HG02973 (cell line): Measurements from ENCODE around the gene MTMR10.

Experiments
- ATAC-seq: cut with Tn5 transposase; IDR thresholded peaks from one replicate; pipeline ENCODE4 v1.9.1; 2021; ENCODE audit warnings: moderate library complexity; ENCODE audit not compliant: unreplicated experiment

Gene MTMR10

DNA sequence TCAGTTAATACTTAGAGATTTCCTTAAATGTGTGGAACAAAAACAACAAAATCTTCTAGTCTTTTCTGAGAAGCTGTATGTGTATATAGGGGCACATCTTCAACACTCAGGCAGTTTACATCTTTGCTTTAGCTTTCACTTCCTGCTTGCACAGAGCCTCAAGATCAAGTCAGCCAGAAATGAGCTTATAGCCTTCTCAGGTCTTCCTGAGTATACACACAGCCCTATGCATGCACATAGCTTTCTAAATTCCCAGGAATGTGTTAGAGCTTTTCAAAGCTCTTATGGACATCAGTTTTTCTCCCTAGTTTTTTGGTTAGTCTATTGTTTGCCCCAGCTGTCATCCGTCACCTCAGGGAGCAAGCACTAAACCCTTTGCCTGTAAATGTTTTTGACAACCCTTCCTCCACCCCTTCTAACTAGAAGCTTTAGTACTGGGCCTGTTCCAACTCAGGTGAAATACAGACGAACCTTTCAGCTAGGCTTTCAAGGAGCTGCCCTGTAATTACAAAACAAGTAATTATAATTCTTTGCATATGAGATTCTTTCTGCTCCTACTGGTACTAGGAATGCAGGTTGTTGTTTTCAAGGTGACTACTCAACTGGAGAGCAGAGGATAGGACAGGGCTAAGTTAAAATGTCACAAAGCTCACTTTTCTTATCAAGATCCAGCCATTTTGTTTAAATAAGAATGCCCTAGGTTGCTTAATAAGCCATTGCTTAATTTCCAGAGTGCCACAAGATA is 22.6 kb upstream of the MTMR10 start:
- ATAC-seq: peak; percentile 58

DNA sequence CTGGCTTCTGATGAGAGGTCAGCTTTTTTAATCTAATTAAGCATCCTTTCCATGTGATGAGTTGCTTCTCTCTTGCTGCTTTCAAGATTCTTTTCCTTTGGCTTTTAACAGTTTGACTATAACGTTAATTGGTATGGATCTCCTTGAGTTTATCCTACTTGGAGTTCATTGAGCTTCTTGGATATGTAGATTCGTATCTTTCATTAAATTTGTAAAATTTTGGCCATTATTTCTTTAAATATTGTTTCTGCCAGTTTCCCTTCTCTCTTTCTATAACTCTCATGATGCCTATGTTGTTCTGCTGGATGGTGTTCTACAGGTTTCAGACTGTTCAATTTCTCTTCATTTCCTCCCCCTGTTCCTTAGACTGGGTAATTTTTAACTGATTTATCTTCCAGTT is 21.0 kb upstream of the MTMR10 start:
- ATAC-seq: no peak

DNA sequence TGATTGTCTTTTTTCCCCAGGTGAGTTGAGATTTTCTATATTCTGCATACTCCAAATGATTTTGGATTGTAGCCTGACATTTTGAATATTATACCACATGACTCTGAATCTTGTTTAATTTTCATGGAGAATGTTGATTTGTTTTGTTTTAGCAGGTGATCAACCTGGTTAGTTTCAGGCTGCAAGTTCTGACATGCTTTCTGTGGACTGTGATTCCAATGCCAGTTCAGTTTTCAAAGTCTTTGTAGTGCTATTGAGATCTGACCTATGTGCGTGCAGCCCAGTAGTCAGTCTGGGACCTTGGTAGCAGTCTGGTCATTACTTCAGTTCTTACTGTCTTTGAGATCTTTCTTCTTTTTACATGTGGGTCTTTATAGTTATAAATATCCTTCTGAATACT is 18.6 kb upstream of the MTMR10 start:
- ATAC-seq: no peak

DNA sequence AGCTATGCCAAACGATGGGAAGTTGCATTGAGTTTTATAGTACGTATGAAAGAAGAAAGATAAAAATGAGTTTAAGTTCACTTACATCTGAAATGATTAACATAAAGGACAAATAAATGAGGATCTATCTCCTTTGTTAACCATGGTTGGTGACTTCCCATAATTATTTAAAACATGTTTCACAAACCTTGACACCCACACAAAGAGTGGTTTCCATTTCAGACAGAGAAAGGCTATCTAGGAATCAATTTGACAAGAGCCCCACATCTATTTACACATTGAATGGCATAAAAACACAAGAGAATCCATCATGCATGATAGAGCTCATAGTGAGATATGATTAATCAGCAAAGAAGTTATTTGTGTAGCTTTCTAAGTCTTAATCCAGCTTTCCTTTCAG is 14.2 kb upstream of the MTMR10 start:
- ATAC-seq: no peak

DNA sequence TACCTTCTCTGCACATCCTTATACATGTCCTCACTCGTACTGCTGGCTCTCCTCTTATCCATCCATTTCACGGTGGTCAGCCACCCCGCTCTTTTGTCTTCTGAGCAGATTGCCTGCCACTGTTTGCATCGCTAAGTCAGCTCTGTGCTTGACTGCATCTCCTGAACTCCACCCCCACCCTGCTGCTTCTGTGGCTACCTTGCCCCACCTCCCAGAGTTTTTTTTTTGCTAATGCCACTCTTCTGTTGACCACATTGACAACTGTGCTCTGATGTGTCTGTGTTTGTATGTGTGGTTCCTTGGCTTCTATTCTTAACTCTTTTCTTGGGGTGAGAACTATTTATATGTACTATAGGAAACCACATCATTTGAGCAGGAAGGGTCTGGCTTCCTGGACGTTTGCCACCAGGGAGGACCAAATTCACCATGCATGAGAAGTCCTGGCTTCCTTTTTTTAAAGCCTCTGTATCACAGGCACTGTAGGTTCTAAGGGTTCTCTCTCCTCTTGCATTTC is 12.8 kb upstream of the MTMR10 start:
- ATAC-seq: peak; percentile 81

DNA sequence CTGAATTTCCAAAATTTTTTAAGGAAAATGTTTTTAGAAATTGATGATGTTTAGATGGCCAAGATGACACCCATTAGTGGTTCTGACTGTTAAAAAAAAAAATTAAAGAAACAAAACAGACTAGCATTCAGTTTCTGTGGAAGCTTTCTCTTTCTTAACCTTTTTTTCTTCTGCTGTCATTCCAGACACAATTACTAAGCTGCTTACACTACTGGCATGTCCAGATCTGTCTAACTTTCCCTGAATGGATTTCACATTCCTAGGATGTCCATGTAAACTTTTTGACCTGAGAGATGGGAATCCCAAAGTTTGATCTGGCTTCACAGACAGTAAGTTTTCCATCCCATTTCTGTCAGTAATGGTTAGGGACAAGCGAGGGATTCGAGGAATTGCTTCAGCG is 10.3 kb upstream of the MTMR10 start:
- ATAC-seq: no peak

DNA sequence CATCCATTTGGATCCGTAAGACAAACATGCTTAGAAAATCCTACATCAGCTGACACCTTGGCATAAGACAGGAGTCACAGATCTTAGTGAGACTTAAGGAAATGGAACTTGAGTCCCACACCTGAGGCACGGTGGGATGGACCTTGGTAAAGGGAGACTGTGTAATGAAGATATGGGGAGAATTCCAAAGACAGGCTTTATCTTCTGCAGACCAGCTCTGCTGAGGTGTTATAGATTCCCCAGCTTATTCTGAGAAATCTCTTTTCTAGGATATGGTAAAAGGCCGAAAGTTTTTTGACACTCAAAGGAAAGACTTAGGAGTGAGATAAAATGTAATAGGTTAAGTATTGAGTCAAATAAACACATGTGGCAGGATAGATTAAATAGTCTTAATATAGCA is 8.3 kb upstream of the MTMR10 start:
- no peak for ATAC-seq

DNA sequence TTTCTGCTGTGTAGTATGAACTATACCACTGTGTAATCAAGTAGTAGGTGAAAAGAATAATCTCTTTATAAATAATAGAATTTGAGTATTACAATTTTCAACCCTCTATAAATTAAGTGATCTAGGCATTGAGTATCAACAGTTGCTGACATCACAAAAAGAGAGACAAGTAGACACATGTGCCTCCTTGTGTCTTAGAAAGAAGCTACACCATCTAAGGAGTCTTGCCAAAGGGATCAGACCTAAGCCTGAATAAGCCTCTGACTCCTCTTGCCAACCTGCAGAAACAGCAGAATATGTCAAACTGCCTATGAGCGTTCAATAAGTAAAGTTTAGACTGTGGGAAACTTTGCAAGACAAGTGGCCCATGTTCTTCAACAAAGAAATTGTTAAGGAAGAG is 5.8 kb upstream of the MTMR10 start:
- ATAC-seq: no peak

DNA sequence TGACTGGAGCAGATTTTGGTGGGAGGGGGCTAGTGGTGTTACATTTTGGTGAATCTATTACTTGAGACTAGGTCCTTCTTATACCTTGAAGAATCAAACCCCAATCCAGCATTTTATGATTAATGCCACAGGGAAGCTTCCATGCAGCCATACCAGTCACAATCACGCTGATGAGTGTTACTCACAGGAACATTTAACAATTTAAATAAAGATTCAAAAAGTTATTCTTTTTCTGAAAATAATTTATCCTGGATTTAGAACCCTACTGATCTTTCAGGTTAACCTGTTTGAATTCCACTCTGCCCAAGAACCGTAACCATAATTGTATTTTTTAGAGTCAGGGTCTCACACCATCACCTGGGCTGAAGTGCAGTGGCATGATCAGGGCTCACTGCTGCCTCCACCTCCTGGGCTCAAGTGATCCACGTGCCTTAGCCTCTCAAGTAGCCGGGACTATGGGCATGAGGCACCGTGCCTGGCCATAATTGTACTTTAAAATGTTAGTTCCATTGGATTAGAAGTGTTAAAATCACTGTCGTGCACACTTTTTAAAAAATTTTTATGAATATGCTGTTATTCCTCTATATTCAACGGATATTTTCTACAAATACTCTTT is 929 bp upstream of the MTMR10 start:
- no peak for ATAC-seq

DNA sequence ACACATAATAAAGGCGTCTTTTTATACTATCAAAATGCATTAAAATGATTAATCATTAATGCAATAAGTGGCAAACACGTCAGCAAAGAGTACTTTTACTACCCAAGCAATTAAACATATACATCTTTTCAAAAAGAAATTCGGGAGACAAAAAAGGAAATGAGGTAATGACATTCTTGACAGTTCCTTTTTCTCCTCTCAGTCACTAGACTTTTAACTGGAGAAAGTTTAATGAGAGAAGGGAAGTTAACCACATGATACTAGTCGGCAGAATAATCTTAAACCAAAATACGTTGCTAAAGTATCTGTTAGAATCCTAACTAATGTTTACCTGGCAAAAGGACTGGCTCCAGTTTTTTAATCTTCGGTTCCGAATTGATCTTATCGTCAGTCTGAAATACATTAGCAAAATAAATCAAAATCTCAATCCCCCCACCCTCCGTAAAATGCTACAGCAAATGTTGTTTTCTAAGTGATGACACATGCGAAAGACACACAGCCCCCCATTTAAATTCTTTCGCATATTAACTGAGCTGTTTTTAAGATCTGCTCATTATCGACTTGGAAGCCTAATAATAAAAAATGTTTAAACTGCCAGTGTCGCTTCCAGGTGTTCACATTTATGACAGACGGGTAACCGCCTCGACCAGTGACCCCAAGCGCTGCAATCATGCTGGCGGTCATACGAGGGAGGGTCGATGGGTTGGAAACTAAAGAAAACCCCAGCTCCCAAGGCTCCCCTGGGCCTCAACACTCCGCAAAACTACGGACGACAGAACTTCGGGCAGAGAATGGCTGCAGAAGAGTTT is 778 bp downstream of the MTMR10 start:
- no peak for ATAC-seq

DNA sequence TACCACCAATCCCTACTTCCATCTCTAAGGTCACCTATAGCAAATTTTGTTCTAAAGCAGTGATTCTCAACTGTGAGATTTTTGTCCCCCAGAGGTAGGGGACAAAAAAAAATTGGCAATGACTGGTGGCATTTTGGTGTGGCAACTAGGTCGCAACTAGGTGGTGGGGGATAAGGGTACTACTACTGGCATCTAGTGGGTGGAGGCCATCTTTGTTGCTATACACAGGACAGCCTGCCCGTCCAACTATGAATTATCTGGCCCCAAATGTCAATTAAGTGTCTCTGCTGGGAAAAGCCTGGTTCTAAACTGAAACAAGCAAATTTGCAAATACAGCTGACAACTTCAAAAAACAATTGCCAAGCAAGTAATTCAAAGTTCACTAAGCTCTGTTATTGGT is 1.4 kb downstream of the MTMR10 start:
- ATAC-seq: no peak

DNA sequence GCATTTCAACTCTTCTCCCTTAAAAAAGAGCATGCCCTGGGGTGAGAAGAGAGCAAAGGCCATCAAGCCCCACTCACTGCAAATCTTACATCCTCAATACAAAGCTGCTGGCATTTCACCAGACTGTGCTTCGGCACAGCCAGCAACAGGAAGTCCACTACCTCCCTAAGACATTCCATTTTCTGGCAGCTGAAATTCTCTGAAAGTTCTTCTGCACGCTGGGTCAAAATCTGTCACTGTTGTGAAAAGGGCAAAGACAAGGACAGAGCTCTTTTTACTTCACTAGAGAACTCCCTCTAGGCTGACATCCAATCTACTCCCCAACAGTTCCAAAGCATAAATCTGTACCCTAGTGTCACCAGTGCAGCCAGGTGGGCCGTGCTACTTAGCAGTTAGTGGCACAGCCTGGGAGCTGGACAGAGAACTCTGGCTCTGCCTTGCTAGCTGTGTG is 6.3 kb downstream of the MTMR10 start:
- no peak for ATAC-seq

DNA sequence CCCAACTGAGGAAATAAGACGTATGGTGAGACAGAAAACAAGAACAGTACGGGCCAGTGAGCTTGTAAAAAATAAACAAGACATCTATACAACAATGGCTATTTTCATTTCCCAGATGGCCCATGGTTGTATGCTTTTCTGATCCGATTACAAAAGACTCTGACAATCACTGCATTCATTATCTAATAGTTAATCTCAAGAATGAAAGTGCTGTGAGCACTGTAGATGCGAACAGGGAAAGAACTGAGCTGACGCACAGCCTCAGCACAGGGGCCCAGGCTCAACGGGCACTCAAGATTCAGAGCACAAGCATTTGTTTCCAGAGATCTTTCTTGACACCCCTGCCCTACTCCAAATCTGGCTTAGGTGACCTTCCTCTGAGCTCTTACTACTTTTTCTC is 6.9 kb downstream of the MTMR10 start:
- no peak for ATAC-seq

DNA sequence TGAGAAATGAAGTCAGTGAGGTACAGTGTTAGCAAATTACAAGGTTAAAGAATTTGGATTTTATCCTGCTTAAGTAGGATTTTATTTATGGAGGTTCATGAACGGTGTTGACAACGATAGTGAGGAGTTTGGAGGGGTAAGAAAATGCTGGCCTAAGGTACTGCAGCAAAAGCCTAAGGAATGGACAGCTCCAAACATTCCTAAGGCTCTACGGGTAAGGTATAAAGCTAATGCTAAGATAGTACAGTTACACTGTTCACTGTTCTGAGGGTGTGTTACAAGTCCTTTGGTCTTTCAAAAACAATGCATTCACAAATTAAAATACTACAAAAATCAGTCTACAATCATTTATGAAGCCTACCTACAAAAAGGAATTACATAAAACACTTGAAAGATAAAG is 7.3 kb downstream of the MTMR10 start:
- no peak for ATAC-seq

DNA sequence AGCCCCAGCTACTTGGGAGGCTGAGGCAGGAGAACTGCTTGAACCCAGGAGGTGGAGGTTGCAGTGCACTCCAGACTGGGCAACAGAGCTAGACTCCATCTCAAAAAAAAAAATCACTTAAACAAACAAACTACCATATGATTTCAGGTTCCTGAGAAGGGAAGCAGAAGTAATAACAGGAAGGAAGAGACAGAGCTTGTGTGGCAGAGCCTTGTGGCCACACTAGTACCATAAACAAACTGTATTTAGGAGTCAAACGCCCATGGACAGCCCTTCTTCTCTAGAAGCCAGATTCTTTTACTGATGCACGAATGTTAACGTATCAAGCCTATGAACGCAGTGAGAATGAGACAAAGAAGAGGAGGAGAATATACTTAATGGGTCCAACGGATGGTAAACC is 12.0 kb downstream of the MTMR10 start:
- no peak for ATAC-seq

DNA sequence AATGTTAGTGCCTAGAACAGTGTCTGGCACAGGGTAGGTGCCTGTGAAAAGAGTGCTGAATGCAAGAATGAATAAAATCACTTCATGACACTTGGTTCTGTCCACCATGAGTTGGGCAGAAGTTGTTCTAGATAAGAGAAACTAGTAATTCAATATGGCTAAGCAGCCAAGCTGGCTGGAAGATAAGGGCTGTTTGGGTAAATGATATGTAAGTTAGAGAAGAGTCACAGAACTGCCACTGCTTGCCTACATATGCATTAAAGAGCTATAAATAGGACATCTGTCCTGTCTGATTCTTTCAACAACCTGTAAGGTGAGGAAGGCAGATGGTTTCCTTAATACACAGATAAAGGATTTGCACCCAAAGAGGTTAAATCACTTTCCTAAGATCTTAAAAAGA is 13.1 kb downstream of the MTMR10 start:
- no peak for ATAC-seq

DNA sequence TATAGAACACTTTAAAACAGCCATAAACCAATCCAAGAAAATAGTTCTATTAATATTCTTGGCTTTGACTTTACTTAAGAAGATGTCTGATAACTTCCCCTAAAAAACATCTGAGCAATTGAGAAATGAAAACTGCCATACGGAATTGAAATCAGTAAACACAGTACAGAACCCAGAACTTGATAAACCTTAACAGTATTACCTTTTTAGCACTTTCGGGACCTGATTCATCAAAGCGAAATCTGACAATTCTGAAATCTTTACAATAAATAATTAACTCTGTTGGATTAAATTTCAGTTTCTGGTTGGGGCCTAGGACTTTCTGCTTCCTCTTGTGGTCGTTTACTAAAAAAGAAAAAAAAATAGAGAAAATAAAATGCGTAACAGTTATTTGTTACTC is 17.3 kb downstream of the MTMR10 start:
- no peak for ATAC-seq

DNA sequence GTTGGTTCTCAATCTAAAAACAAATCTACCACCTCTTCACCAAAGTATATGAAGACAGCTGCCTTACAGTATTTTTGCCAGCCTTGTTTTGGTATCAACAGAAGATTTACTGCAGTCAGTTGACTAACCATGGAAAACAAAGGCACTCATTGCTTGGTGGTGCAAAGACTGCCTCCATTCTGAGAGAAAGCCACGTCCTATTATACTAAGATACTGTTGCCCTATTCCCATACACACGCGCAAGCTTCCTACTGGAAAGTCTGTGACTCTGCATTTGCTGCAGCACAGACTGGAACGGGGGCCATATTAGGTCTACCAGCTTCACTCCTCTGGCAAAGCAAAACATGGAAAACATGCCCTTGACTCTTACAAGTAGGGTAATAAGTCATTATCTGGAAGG is 18.0 kb downstream of the MTMR10 start:
- ATAC-seq: no peak

DNA sequence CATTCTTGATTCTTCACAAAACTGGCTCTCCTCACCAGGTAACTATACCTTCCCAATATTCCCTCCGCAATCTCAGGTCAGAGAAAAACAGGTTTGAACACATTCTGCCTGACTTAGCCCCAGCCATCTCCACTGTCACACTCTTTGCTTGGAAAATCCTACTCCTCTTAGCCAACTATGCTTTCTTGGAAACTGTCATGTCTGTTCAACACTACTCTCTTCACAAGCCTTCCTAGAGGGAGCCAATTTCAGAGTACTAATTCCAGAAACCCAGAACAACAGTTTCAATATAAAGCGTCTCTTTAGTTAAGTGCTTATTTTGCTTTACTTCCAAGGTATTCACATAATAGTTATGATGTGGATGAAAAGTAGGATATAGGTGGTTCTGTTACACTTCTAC is 21.7 kb downstream of the MTMR10 start:
- ATAC-seq: no peak

DNA sequence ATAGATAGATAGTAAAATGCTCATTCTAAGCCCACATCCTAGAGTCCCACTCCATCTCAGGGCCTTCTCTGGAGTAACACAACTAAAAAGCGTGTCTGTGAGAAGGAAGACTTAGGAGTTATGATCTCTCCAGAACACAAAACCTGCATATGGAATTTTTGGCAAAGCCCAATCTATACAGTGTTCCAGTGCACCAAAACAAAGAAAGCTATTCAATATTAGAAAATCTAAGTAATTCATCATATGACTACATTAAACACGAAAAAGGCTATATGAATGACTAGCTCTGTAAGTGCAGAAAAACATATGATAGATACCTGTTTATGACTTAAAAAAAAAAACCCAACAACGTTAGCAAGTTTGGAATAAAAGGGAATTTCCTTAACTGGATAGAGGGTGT is 27.7 kb downstream of the MTMR10 start:
- no peak for ATAC-seq

DNA sequence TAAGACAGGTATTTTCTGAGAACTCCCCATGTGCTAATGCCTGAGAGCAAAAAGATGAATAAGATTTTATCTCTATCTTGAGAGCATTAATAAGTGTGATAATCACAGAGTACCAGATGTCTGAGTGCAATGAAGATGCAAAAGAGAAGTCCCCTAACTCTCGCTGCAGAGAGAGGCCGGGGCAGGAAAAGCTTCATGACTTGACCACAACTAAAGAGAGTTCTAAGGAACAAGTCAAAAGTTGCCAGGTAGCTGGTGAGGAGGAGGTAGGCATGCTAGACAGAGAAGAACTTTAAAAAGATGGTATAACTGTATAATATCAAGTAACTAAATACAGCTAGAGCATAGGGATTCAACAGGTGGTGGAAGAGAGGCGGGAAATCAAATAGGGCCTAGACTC is 28.8 kb downstream of the MTMR10 start:
- ATAC-seq: no peak

DNA sequence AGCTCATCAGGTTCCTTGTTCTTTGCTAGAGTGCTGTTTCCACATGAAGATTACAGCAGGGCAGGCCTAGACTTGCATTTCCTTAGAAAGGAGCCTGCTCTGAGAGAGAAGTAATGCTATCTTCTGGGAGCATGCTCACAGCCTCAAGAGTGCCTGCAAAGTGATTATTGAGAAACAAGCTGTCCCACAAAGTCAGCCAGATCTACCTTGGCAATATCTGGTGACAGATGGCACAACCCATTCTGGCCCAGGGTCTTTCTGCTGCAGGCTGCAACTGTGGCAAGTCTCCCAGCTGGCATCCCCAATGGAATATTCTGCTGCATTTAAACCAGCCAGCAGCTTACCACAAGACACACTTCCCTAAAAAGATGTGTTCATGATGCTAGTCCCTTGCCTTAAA is 29.3 kb downstream of the MTMR10 start:
- ATAC-seq: no peak
